Kidney (tissue), 14 donors: ENCODE measurements around the gene GSTCD. TPM values are rescaled to one million over a fixed set of nuclear protein-coding genes. Genes with fewer than 3 reads are reported as not detected.
A peak's percentile ranks its signal among the peaks of the same experiment; 100 is the strongest.

Experiments
- DNase-seq, 5 donors: peaks; one replicate each; pipeline ENCODE4 v3.0.0-alpha.2; 2013 to 2020
- FAIRE-seq: peaks from 2 replicates; lab custom pipeline; 2012; peaks lifted over from hg19 to GRCh38; lab: Jason Lieb, UNC
- H3K27ac ChIP-seq, 2 donors: one replicate each; pipeline ENCODE4 v1.7.0; 2013; ENCODE audit warnings: low read depth in 2 of 2, low read length in 2 of 2, inconsistent platforms in 1 of 2
- H3K27me3 ChIP-seq: one replicate; pipeline ENCODE4 v1.7.1; 2013; ENCODE audit warnings: low read length, inconsistent platforms; ENCODE audit not compliant: control insufficient read depth, insufficient read depth
- H3K36me3 ChIP-seq, 3 donors: one replicate each; pipeline versions ENCODE4 v1.7.0 to v1.7.1; 2013; ENCODE audit warnings: low read length in 3 of 3, control low read depth in 1 of 3, inconsistent platforms in 1 of 3; ENCODE audit not compliant: insufficient read depth in 3 of 3, control insufficient read depth in 2 of 3
- H3K4me1 ChIP-seq, 3 donors: one replicate each; pipeline versions ENCODE4 v1.7.0 to v1.7.1; 2013; ENCODE audit warnings: low read length in 3 of 3, inconsistent platforms in 1 of 3, low read depth in 1 of 3; ENCODE audit not compliant: control insufficient read depth in 2 of 3, insufficient read depth in 2 of 3
- H3K4me3 ChIP-seq, 3 donors: one replicate each; pipeline versions ENCODE4 v1.7.0 to v1.8.1; 2013; ENCODE audit warnings: low read length in 3 of 3, control low read depth in 1 of 3, inconsistent platforms in 1 of 3
- H3K9ac ChIP-seq, 3 donors: one replicate each; pipeline versions ENCODE4 v1.7.0 to v1.7.1; 2013; ENCODE audit warnings: low read length in 3 of 3, control low read depth in 1 of 3, inconsistent platforms in 1 of 3
- H3K9me3 ChIP-seq, 3 donors: one replicate each; pipeline versions ENCODE4 v1.7.0 to v1.7.1; 2013; ENCODE audit warnings: low read length in 3 of 3, control low read depth in 1 of 3, inconsistent platforms in 1 of 3; ENCODE audit not compliant: control insufficient read depth in 2 of 3, insufficient read depth in 1 of 3
- CTCF ChIP-seq: IDR thresholded peaks from 3 replicates; pipeline ENCODE4 v1.5.1; 2012; ENCODE audit warnings: mild to moderate bottlenecking, moderate library complexity, borderline replicate concordance; ENCODE audit not compliant: insufficient read depth; ENCODE audit errors: extremely low read depth
- intact Hi-C: fragments of 100-400 bp; cut with DNase I; formaldehyde crosslinking; loops from one replicate; pipeline ENCODE4 v1.11.1; 2022
- polyA plus RNA-seq: library from polyadenylated mRNA; stranded (reverse); fragments of 350-450 nt; fragmentation: Illumina TruSeq; extraction: RNeasy Lipid Tissue Mini Kit (QIAGEN cat#74804); gene quantifications from one replicate; pipeline ENCODE4 v1.2.3, GENCODE V29; 2014; ENCODE audit warnings: low read depth, low replicate concordance; ENCODE audit not compliant: insufficient read depth
- total RNA-seq: library from RNA; stranded (reverse); fragmentation: NEBNext Ultra II Directional; extraction: Animal tissue kit (Norgen Biotek cat#: 25700); gene quantifications from one replicate; pipeline ENCODE4 v1.2.1, GENCODE V29; 2021
- donor health status: control.
- donor health status: control.
- donor health status: control.
- donor health status: control.
- donor health status: control.
- donor health status: DM: yes; HTN: yes; CAD: no.
- donor health status: Normal renal cell carcinoma (clear cell type).

Gene GSTCD
- total and polyA plus RNA-seq, 2 donors from 2014 or later, result 2.2 to 11.7 TPM

- no peak overlapping the region for H3K9ac ChIP-seq
- peak; percentile 52 for FAIRE-seq
- no peak for DNase-seq
- H3K9me3 ChIP-seq, result no peaks in the 10 kb centered on the region
- no peaks in the 10 kb centered on the region for H3K27me3 ChIP-seq
- intact Hi-C loops, result no loop called here
- H3K4me3 ChIP-seq, result no peak overlapping the region
- H3K27ac ChIP-seq, result no peak overlapping the region
- no peaks in the 10 kb centered on the region for H3K4me1 ChIP-seq
- H3K36me3 ChIP-seq, result no peaks in the 10 kb centered on the region
- TF ChIP-seq CTCF, result no peak
Measured at GRCh38 chr4:105662935-105663675, 45.5 kb upstream of the GSTCD start.

- no peak overlapping the region for H3K27ac ChIP-seq
- no peaks in the 10 kb centered on the region for H3K4me1 ChIP-seq
- intact Hi-C loops, result no loop called here
- no peaks in the 10 kb centered on the region for H3K9me3 ChIP-seq
- no peaks in the 10 kb centered on the region for H3K27me3 ChIP-seq
- no peak overlapping the region for H3K9ac ChIP-seq
- peak; percentile 20 for TF ChIP-seq CTCF
- FAIRE-seq (no peak), DNase-seq (peak in 2 of 5 donors; percentile 34 to 42)
- H3K36me3 ChIP-seq, result no peaks in the 10 kb centered on the region
- no peak overlapping the region for H3K4me3 ChIP-seq
Measured at GRCh38 chr4:105666693-105667092, 41.9 kb upstream of the GSTCD start.

GRCh38 chr4:105670684-105671083, 37.9 kb upstream of the GSTCD start:
- FAIRE-seq, result no peak
- H3K27me3 ChIP-seq, result no peaks in the 10 kb centered on the region
- intact Hi-C loops, result no loop called here

More at GRCh38 chr4:105670684-105671083, 37.9 kb upstream of the GSTCD start:
- no peak overlapping the region for H3K4me3 ChIP-seq
- no peak overlapping the region for H3K9ac ChIP-seq
- H3K27ac ChIP-seq, result no peak overlapping the region
- H3K36me3 ChIP-seq, result no peaks in the 10 kb centered on the region
- no peak for DNase-seq
- H3K9me3 ChIP-seq, result no peaks in the 10 kb centered on the region
- no peak for TF ChIP-seq CTCF
- H3K4me1 ChIP-seq, result no peaks in the 10 kb centered on the region
